B cell (primary cell): ENCODE results near the gene YAP1. TPM values are rescaled to one million over a fixed set of nuclear protein-coding genes. Genes with fewer than 3 reads are reported as not detected.

ENCODE experiments used
- ATAC-seq: fragments of 200-7000 bp; cut with Tn5 transposase; one replicate; pipeline ENCODE4 v1.10.0; 2021; ENCODE audit warnings: low read depth, mild to moderate bottlenecking, moderate number of reproducible peaks, moderate library complexity
- CTCF ChIA-PET: fragments of 350-600 bp; sonication (Branson Sonifier 250); formaldehyde crosslinking; loops from one replicate; lab custom pipeline; 2021; ENCODE audit warnings: antibody characterized with exemption, inconsistent platforms; lab: Charles Lee
- POLR2A ChIA-PET: fragments of 350-600 bp; sonication (Branson Sonifier 250); formaldehyde crosslinking; loops from one replicate; lab custom pipeline; 2021; ENCODE audit warnings: antibody characterized with exemption; lab: Charles Lee
- DNase-seq: peaks from one replicate; pipeline ENCODE4 v3.0.0; 2013
- H2AFZ ChIP-seq: 2 replicates; pipeline ENCODE4 v1.6.1; 2012; ENCODE audit warnings: mild to moderate bottlenecking, low read depth, low read length; ENCODE audit not compliant: insufficient read depth, poor library complexity, severe bottlenecking
- H3K27ac ChIP-seq, 2 donors: 1 replicate in 1 of 2; 2 replicates in 1 of 2; pipeline ENCODE4 v1.5.1; 2012 to 2013; ENCODE audit warnings: low read length in 2 of 2, mild to moderate bottlenecking in 2 of 2, moderate library complexity in 1 of 2
- H3K27me3 ChIP-seq, 4 experiments: fragments of 200-600 bp in 1 of 4; sonication (generic) in 1 of 4; replicated peaks in 1 of 4; 1 replicate in 2 of 4; 2 replicates in 2 of 4; pipeline versions ENCODE4 v1.6.1 to v1.7.0; 2013 to 2016; ENCODE audit warnings: low read length in 3 of 4, mild to moderate bottlenecking in 2 of 4, mixed read lengths in 1 of 4, moderate library complexity in 1 of 4; ENCODE audit not compliant: insufficient read depth in 4 of 4, control insufficient read depth in 3 of 4; ENCODE audit errors: control extremely low read depth in 1 of 4
- H3K36me3 ChIP-seq, 2 experiments: replicated peaks in 1 of 2; 1 replicate in 1 of 2; 2 replicates in 1 of 2; pipeline versions ENCODE4 v1.6.1 to v1.7.1; 2013; ENCODE audit warnings: low read length in 1 of 2; ENCODE audit not compliant: insufficient read depth in 2 of 2, control insufficient read depth in 1 of 2; ENCODE audit errors: control extremely low read depth in 1 of 2, extremely low read depth in 1 of 2
- H3K4me1 ChIP-seq, 2 donors: fragments of 200-600 bp in 1 of 2; sonication (generic) in 1 of 2; 1 replicate in 1 of 2; 2 replicates in 1 of 2; pipeline versions ENCODE4 v1.5.1 to v1.6.1; 2013 to 2017; ENCODE audit warnings: low read length in 2 of 2; ENCODE audit not compliant: control insufficient read depth in 2 of 2, insufficient read depth in 2 of 2
- H3K4me2 ChIP-seq: replicated peaks from 2 replicates; pipeline ENCODE3; 2012; ENCODE audit warnings: mild to moderate bottlenecking, low read depth, low read length; ENCODE audit not compliant: poor library complexity, severe bottlenecking
- H3K4me3 ChIP-seq, 5 experiments: fragments of 200-600 bp in 1 of 5; sonication (generic) in 1 of 5; 1 replicate in 3 of 5; 2 replicates in 2 of 5; pipeline versions ENCODE4 v1.5.1 to v1.7.0; 2011 to 2016; ENCODE audit warnings: low read length in 4 of 5, mild to moderate bottlenecking in 4 of 5, low read depth in 2 of 5, control low read depth in 1 of 5, moderate library complexity in 1 of 5; ENCODE audit not compliant: insufficient read depth in 1 of 5; ENCODE audit errors: control extremely low read depth in 1 of 5, extremely low read depth in 1 of 5
- H3K79me2 ChIP-seq: fragments of 200-600 bp; sonication (generic); one replicate; pipeline ENCODE4 v1.6.0; 2016; ENCODE audit warnings: low read length; ENCODE audit not compliant: control insufficient read depth, insufficient read depth
- H3K9ac ChIP-seq: fragments of 200-600 bp; sonication (generic); 2 replicates; pipeline ENCODE4 v1.6.1; 2017; ENCODE audit warnings: mild to moderate bottlenecking, low read length, moderate library complexity
- H3K9me3 ChIP-seq, 3 donors: one replicate each; pipeline versions ENCODE4 v1.6.1 to v1.7.1; 2013; ENCODE audit warnings: low read length in 2 of 3; ENCODE audit not compliant: control insufficient read depth in 2 of 3, insufficient read depth in 1 of 3; ENCODE audit errors: control extremely low read depth in 1 of 3
- H4K20me1 ChIP-seq: 2 replicates; pipeline ENCODE4 v1.6.0; 2012; ENCODE audit warnings: mild to moderate bottlenecking, low read length; ENCODE audit not compliant: insufficient read depth, control insufficient read depth, poor library complexity, severe bottlenecking
- H3K27ac Mint-ChIP-seq: one replicate; pipeline ENCODE4 v1.8.0; 2021; ENCODE audit warnings: mixed read lengths
- H3K27me3 Mint-ChIP-seq: one replicate; pipeline ENCODE4 v1.8.0; 2021; ENCODE audit warnings: mixed read lengths
- H3K4me1 Mint-ChIP-seq: one replicate; pipeline ENCODE4 v1.8.0; 2021; ENCODE audit warnings: mixed read lengths
- H3K4me3 Mint-ChIP-seq: one replicate; pipeline ENCODE4 v1.8.0; 2021; ENCODE audit warnings: mixed read lengths
- H3K9me3 Mint-ChIP-seq: one replicate; pipeline ENCODE4 v1.8.0; 2022; ENCODE audit warnings: mixed read lengths; ENCODE audit not compliant: insufficient read depth
- EZH2 ChIP-seq: IDR thresholded peaks from 2 replicates; pipeline ENCODE4 v1.6.1; 2012; ENCODE audit warnings: borderline replicate concordance, low read depth, mild to moderate bottlenecking, moderate library complexity, low read length; ENCODE audit not compliant: insufficient read depth, poor library complexity, severe bottlenecking
- WGBS: methylation state at CpG from one replicate; pipeline ENCODE4 v1.1.5; 2013; ENCODE audit warnings: missing lambda C conversion rate; ENCODE audit not compliant: insufficient coverage; 5-methylcytosine and 5-hydroxymethylcytosine counted together
- intact Hi-C: fragments of 100-400 bp; cut with micrococcal nuclease; formaldehyde crosslinking; loops from one replicate; pipeline ENCODE4 v1.10.0; 2022
- polyA plus RNA-seq: library from polyadenylated mRNA; depleted of rRNA; stranded (reverse); fragments of >200 nt; gene quantifications from 2 replicates; pipeline ENCODE4 v1.2.3, GENCODE V29; 2012
- total RNA-seq, 2 donors: library from RNA; stranded (reverse); fragments of 120-200 nt in 1 of 2; gene quantifications; 1 replicate in 1 of 2; 2 replicates in 1 of 2; pipeline versions ENCODE4 v1.2.3 to v1.2.4, GENCODE V29; 2013 to 2022
- TF ChIP-seq, protein P1 (sequence below): fragments of 200-600 bp; IDR thresholded peaks from one replicate; pipeline ENCODE4 v1.8.0; 2022; ENCODE audit warnings: antibody characterized with exemption, mild to moderate bottlenecking

The YAP1 gene
- total and polyA plus RNA-seq, 2 donors (not counting 1 experiment from before 2014, with no cell fraction given), result not detected

DNA sequence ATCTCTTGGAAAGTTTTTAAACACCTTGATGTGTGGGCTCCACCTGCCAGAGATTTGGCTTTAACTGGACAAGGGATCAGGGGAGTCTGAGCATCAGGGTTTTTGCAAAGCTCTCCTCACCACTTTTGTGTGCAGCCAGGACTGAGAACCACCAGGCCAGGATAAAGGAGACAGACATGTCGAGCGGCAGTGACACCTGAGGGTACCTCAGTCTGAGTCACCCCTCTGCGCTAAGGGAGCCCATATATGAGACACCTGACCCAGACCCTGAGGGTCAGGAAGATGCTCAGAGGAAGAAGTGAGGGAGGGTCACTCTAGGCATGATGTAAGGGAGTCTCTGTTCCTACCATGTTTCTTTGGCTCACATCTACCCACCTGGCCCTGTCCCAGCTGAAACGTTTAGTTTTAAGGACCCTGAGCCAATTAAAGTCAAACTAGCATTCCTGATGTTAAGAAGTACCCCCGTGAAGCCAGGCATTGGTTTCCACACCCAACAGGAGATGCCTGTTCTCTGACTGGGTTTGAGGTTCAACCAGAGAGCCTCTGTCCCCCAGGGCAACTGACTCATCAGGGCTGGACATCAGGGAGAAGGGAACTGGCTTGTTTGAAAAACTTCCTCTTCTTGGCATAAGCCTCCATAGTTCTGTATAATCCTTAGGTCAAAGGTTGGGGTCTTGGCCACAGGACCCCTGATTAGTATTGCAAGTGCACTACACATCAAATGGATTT, 134.6 kb downstream of the YAP1 start:
- no peaks in the 10 kb centered on the region for H3K4me1 Mint-ChIP-seq
- no peaks in the 10 kb centered on the region for H3K4me1 ChIP-seq

DNA sequence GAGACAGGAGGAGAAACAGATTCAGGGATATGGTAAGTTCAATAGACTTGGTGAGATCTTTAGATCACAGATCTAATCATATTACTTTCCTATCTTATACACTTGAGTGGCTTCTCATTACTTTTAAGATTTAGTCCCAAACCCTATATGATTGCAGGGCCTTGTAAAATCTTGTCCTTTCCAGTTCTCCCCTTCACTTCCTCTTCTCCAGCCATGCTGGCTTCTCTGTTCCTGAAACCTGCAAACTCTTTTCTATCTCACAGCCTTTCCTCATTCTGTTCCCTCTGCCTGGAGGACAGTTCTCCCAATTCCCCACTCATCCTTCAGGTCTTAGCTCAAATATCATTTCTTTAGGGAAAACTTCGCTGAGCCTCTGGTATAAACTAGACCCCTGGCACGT, 141.2 kb downstream of the YAP1 start:
- intact Hi-C loops, result no loop called here
- ATAC-seq (no peak), DNase-seq (no peak)
- no peaks in the 10 kb centered on the region for H3K4me1 ChIP-seq
- TF ChIP-seq, protein P1, sequence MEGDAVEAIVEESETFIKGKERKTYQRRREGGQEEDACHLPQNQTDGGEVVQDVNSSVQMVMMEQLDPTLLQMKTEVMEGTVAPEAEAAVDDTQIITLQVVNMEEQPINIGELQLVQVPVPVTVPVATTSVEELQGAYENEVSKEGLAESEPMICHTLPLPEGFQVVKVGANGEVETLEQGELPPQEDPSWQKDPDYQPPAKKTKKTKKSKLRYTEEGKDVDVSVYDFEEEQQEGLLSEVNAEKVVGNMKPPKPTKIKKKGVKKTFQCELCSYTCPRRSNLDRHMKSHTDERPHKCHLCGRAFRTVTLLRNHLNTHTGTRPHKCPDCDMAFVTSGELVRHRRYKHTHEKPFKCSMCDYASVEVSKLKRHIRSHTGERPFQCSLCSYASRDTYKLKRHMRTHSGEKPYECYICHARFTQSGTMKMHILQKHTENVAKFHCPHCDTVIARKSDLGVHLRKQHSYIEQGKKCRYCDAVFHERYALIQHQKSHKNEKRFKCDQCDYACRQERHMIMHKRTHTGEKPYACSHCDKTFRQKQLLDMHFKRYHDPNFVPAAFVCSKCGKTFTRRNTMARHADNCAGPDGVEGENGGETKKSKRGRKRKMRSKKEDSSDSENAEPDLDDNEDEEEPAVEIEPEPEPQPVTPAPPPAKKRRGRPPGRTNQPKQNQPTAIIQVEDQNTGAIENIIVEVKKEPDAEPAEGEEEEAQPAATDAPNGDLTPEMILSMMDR, result no peak
- TF ChIP-seq EZH2, result no peak
- Mint-ChIP-seq H3K9me3 (no peaks in the 10 kb centered on the region), H3K27me3 (no peaks in the 10 kb centered on the region), H3K4me1 (no peaks in the 10 kb centered on the region), H3K27ac (no peak overlapping the region), H3K4me3 (no peak overlapping the region)
- H3K79me2 ChIP-seq, result no peaks in the 10 kb centered on the region
- no peak overlapping the region for H3K9ac ChIP-seq
- H3K9me3 ChIP-seq, result no peaks in the 10 kb centered on the region
- H3K4me2 ChIP-seq, result no peak overlapping the region
- no peaks in the 10 kb centered on the region for H4K20me1 ChIP-seq
- no CpG with 5 or more reads among the region's 2 CpGs for WGBS
- H3K27ac ChIP-seq, result no peak overlapping the region
- no peaks in the 10 kb centered on the region for H3K27me3 ChIP-seq
- ChIA-PET POLR2A (no interaction called here), CTCF (no interaction called here)
- H2AFZ ChIP-seq, result no peak overlapping the region
- H3K36me3 ChIP-seq, result no peaks in the 10 kb centered on the region
- H3K4me3 ChIP-seq, result no peak overlapping the region

More for the DNA sequence above, 134.6 kb downstream of the YAP1 start:
- peaks cover 0 to 8% (median 0%) of the 10 kb centered on the region in 4 experiments for H3K27me3 ChIP-seq
- H3K4me3 Mint-ChIP-seq, result no peak overlapping the region
- no peak overlapping the region for H3K4me3 ChIP-seq
- H2AFZ ChIP-seq, result no peak overlapping the region
- no peak for ATAC-seq
- WGBS, result 78% methylated on average over 5 of the region's 5 CpGs
- no peaks in the 10 kb centered on the region for H3K9me3 Mint-ChIP-seq
- H3K9ac ChIP-seq, result no peak overlapping the region
- no peaks in the 10 kb centered on the region for H3K9me3 ChIP-seq
- no peaks in the 10 kb centered on the region for H4K20me1 ChIP-seq
- H3K27ac ChIP-seq, result no peak overlapping the region
- DNase-seq, result no peak
- H3K4me2 ChIP-seq, result no peak overlapping the region
- no peak overlapping the region for H3K27ac Mint-ChIP-seq
- H3K79me2 ChIP-seq, result no peaks in the 10 kb centered on the region
- peaks cover 15% of the 10 kb centered on the region for H3K27me3 Mint-ChIP-seq
- intact Hi-C loops, result no loop called here
- no peaks in the 10 kb centered on the region for H3K36me3 ChIP-seq
- TF ChIP-seq EZH2, result no peak
- TF ChIP-seq, protein P1, result no peak
- ChIA-PET CTCF (interaction anchor here (0.7 kb wide), 1 partner anchor 278 kb away, joined by 3 read pairs; no protein-coding TSS in a partner anchor), POLR2A (no interaction called here)
